Limb (tissue), 2 donors: Measurements from ENCODE around the gene DCANP1.

ENCODE experiments used
- DNase-seq, 2 donors: peaks; one replicate each; pipeline ENCODE4 v3.0.0-alpha.2; 2016; ENCODE audit errors: extremely low spot score in 2 of 2

The DCANP1 gene

DNA sequence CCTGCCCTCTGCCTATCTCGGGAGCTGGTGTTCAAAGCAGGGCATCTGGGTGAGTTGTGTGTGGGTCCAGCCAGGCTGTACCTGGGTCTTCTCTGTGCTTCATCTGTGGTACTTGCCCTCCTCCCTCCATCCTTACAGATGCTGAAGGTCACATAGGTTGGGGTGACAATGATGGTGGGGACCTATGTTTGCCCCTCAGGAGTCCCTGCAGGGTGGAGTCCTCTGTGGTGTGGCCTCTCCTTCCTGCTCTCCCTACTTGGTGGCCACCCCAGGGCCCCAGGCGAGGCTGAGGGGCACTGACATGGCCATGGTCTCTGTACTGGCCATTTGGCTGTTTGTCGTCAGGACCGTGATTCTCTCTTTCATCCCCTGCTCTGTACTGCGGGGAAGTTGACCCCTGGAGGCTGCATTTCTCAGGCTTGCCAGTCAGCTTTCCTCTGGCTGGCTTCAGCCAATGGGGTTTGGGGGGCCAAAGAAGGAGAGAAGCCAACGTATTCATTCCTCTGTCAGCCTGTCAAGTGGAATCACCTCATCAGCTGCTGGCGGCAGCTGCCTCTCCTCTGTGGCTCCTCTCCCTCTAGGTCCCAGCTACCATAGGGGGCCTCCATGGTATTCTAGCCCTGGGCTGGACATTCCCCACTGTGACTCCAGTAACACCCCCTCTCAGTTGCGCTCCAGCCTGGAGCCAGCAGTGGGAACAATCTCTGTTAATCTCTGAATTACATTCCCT lies 4.6 kb downstream of the DCANP1 start:
- peak in 1 of 2 donors; percentile 49 for DNase-seq

DNA sequence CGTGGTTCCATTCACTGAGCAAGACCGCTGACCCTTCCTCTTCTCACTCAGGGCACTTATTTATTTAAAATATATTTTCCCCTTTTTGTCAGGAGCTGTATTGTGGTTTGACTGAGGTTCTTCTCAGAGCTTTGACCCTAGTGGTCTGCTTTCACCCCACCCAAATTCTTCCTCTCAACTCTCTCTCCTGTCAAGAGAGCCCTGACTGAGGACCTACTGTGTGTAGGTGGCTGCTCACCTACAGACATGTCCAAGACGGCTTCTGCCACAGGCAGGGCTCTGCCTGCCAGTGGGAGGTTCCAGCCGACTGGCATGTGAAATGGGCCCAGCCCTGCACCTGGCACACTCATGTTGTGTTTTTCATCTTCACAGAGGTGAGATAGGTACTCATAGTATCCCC lies 5.2 kb downstream of the DCANP1 start:
- peak in 1 of 2 donors; percentile 28 for DNase-seq

DNA sequence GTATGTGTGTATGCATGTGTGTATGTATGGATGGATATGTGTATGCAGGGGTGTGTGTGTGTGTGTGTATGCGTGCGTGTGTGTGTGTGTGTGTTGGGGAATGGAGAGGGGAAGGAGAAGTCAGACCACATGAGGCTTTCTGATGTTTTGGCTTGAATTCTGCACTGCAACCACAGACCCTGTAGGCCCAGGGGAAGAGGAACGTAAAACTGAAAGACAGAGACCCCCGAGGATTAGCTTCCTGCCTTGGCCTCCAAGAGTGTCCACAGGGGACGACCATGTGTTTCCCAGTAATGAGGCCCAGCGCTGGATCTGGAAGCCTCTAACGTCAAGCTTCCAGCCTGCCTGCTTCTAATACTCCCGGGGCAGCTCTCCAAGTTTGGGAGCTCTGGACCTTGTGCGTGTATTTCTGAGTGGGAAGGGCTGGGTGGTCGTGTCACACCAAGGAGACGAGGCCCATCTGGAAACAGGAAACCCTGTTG lies 5.8 kb downstream of the DCANP1 start:
- peak in 1 of 2 donors; percentile 61 for DNase-seq

DNA sequence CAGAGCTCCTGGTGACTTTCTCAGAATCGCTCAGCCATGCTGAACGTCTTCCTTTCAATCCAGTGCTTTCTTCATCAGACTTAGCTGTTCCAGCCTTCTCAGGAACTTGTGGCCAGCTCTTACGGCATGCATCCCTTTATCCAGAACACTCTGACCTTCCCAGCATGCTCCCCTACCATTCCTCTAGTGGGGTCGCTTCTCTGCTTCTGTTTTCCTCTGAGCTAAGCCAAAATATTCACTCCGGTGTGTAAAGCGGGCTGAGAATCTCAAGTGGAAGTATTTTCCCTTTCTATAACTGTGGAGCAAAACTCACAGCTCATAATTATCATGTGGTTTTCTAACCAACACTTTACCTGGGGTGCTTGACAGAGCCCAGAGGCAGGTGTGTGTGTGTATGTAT lies 6.2 kb downstream of the DCANP1 start:
- DNase-seq = peak in 1 of 2 donors; percentile 20

DNA sequence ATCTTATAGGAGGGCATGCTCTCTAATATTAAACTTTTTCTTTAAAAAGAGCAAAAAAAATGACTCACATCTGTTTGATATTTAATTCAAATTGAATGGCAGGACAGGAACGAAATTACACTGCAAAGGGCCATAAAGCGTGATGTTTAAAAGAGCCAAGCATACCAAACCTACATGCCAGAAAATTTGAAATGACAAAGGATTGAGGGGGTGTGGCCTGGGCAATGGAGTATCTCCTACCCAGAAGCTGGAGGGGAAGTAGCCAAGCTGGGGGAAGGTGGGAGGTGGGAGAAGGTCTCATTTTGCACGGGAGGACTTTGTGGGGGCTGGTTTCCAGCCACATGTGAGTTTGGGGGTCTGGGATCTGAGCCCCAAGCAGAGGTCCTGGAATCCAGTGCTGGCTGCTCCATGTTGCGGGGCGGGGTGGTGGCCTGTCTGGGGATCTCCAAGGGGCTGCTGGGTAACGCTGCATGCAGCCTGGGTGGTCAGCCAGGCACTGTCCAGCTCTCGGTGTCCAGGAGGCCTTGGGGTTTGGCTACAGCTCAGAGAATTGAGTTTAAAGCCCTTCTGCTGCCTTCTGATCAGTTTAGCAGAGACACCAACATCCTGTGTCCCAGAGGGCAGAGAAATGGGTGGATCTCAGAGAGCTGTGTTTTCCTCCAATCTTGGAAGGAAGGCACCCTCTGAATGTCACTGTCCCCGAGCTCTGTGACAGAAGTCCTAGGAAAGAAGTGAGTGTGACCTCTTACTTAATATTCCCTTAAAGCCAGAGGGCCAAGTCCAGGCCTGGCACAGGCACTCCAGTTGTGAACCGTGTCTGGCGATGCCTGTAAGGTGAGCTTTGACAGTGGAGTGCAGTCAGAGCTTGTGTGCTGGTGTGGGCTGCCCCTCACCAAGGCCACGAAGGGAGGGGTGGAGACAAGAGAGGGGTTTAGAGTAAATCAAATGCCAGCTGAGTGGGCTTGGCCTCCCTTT lies 7.6 kb downstream of the DCANP1 start:
- DNase-seq = peak in 1 of 2 donors; percentile 55

DNA sequence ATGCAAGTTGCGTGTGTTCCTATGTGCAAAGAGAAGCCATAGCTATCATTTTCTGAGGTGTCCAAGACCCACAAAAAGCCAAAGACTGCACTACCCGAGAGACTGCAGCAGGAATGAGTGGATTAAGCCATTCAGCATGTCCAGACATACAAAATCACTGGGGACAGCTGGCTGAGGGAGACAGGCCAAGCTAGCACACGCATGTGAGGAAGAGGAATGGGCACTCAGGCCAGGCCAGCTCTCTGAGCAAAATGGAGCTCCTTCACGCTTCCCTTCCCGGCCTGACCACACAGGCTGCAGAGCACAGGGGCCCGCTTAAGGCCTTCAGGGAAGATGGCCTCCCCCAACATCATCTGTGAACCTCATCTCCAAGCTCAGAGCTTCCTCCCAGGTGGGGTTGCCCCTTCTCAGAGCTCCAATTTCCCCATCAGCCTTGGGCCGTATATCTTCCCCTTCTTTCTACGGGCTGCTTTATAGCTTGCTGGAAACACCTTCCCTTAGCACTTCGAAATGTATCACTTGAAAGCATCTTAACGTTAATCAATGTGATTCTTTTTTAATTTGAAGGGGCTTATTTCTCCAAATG lies 8.4 kb downstream of the DCANP1 start:
- DNase-seq = peak in 1 of 2 donors; percentile 54

DNA sequence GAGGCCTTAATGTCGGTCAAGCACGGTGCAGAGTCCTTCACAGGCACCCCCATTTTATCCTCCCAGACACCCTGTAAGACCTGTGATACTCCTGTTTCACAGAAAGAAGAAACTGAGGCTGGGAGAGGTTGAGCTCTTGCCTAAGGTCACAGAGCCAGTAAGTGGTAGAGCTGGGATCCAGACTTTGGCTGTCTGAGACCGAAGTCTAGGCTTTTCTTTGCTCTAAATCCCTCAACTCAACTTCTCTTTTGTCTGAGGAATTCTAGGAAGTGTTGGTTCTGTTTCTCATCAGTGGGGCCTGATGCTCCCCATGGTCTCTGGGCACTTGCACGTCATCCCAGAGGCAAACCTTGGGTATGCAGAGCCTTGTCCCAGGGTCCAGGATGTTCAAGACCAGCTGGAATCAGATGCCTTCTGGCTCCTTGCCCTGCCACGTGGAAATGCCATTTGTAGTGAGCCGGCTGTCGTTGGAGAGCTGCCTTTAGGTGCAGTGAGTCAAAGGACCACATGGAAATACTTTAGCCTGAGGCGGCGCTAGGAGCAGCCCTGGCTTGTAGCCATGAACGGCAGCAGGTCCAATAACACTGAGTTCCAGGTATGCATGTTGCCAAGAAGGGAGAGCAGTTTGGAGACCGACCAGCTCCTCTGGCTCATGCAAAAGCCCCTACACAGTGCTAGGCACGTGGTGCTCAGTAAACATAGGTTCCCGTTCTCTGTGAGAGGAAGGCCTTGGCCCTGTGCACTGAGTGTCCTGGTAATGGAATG lies 9.2 kb downstream of the DCANP1 start:
- DNase-seq = peak in 1 of 2 donors; percentile 84

DNA sequence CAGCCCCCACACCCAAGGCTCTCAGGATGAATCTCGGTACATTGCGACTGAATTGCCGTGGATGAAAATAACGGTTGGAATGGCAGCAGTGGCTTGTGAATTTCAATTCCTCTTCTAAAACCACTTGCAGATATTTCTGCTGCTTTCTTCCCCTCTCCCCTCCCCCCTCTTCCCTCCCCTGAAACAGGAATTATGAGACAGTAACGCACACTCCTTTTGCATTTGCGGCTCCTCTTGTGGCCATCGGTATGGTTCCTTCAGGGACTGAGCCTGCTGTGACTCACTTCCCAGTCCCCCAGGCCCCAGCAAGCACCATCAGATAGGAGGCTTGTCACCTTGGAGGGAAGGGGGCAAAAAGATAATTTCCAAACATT lies 9.7 kb downstream of the DCANP1 start:
- peak in 1 of 2 donors; percentile 43 for DNase-seq

DNA sequence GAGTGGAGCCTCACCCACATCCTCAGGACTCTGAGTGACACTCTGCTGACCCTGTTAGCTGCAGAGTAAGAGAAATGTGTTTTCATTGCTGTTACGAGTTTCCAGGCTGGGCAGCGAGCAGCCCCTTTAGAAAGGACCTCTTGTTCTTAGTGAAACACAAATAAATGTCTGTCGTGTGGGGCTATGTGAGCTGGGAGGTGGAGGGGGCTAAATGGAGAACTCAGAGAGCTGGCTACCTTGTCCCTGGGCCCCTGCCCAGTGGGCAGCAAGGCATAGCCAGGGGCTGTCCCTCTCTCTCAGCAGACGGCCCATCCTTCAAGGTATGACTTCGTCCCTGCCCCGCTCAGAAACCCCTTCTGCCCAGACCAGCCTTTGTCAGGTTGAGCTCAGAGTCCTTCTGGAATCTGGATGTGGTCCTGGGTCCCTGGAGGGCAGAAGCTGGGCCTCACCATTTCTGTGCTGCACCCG lies 10.2 kb downstream of the DCANP1 start:
- DNase-seq = peak in 1 of 2 donors; percentile 60

DNA sequence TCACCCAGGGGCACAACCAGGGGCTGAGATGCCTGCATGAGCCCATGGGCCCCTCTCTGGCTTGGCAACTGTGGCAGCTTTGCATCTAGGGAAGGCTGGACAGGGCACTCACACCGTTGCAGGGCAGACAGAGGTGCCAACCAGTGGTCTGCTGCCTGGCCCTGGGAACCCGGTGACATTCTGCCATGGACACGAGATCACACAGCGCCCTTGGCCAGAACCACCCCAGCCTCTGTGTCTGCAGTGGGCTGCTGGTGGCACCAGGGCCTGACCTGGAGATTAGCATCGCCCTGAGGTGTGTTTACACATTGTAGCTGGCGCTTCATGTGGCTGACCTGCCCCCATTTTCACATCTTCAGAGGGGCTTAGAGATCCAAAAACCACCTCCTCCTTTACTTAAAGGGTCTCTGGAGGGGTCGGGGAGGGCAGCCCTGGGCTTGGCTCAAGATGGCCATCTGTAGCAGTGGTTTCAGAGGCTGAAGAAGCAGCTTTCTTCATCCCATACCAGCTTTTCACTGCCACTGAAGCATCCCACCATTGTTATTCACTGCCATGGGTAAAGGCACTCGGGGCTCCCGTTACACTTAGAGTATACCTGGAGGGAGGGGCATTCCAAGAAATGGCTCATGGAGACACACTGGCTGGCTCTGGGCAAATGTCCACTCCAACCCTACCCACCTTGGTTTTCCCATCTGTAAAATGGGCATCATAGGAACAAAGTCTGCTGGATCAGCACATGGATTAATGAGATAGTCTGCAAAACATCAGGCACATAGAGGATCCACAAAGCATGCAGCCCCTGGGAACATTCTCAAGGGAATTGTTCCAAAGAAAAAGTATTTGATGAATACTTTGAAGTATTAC lies 11.4 kb downstream of the DCANP1 start:
- DNase-seq = peak in 1 of 2 donors; percentile 25

DNA sequence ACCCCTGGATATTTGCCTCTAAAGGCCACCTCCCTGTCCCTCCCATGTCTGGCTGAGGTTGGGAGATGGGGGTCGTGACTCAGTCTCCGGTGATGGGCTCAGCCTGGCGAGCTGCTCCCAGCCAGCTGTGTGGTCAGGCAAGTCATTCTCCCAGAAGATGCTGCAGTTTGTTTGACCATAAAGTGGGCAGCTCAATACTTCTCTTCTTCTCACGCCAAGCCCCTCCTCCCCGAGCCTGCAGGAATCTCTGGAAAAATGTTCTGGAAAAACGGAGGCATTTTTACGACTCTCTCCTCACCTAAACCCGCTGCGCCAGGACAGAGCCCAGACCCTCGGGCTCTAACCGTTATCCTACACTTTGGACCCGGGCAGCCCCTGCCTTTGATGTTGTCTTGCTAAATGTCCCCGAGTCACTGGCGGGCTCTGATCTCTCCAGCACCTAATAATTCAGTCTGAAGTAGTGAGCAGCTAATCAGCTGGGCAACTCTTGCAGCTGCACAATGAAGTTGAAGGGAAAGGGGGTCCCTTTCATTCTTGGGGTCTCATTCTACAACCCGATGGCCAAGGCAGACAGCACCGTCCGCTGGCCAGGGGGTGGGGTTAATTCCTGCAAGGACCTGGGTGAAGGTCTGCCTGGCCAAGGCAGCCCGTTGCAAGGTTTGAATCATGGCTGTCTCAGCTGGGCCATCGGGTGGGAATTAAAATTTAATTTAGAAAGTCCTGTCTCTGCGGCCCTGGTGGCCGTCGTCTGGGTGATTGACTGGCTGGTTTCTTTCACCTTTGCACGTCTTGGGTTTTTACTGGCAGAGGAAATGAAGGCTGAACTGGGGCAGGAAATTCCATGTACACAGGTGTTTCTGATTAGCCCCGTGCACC lies 12.3 kb downstream of the DCANP1 start:
- DNase-seq = peak in 1 of 2 donors; percentile 41

DNA sequence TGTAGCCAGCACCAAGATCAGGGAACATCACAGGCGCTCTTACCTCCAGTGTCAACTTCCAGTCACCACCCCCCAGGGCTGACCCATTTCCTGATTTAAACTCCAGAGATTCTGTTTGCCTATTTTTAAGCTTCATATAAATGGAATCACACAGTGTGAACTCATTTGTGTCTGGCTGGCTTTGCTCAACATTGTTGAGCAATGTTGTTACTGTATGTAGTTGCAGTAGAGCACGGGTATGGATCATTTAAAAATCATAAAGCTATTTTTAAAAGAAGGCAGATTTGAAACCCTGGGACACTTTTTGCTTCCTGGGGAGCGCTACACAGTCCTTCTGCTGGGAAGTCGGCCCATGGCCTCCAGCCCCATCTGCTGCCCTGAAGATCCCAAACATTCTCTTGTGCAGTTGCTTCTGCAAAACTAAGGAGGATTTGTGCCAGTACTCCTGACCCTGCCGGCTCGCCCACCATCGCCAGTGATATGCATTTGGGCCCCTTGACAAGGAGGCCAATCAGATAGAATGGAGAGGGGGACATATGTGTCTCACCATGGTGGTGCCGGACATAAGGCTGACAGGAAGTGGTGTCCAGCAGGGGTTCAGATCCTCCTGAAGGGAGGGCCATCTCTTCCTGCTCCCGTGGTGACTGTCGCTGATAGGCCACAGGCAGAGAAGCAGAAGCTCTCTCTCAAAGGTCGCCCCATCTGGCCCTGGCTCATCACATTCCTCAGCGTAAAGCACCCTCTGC lies 13.3 kb downstream of the DCANP1 start:
- peak in 1 of 2 donors; percentile 32 for DNase-seq

DNA sequence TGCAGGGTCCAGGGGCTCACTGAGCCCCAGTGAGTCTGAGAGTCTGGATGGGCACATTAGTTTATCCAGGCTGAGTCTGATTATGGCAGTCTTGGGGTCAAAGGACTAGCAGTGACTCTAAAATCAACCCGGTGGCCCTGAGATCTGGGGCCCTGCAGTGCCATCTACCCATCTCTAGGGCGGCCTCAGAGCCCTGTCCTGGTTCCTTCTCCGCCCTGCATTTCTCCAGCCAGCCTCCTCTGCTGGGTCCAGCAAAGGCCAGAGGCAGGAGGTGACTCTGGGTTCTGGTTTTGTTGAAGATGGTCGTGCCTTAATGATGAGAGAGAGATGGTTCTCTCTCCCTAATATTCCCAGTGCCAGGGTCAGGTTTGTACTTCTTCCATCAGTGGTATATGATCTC lies 15.0 kb downstream of the DCANP1 start:
- no peak for DNase-seq

DNA sequence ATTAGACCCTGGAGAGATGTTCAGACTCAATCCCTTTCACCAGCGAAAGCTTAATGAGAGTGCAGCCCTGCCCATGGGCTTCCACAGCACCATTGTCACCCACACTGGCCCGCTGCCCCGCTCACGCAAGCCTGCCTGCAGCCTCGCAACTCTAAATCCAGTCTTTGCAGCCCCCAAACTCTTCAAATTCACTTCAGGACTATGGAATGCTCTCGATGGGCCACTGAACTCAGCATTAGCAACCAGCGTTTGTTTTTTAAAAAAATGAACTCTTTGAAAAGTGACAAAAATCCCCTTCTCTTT lies 17.1 kb downstream of the DCANP1 start:
- DNase-seq = no peak

DNA sequence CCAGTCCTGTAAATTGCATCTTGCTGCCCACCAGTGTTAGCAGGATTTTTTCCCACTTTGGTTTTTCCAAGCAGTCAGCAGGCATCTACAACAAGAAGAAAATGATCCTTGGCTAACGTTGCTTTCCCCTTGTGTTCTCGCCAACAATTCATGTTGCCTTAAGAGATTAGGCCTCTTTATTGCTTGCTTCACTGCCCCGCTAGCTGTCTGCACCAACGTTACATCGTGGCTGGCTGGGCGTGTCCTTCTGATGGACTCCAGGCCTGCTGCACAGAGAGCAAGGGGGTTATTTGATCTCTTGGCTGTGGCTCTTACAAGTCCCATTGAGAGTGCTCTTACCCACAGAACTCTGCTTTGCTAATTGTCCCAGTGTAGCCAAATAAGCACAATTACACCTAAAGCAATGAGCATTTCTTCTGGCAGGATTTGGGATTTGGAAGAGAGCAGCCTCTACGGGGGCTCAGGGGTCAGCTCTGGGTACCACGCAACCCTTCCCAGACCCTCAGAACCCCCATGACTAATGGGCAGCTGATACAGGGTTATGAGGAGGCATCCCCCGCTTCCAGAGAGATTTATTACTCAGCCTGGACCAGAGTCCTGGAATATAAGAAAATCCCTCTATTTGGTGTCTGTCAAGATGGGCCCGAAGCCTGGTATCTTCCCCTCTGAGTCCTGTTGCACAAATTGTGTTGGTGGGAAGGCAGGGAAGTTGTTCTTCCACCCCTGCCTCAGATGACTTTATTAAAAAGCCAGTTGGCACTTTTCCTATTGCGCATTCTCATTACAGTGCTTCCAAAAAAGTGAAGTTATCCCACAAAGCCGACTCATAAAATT lies 17.6 kb downstream of the DCANP1 start:
- DNase-seq = peak in 1 of 2 donors; percentile 49

DNA sequence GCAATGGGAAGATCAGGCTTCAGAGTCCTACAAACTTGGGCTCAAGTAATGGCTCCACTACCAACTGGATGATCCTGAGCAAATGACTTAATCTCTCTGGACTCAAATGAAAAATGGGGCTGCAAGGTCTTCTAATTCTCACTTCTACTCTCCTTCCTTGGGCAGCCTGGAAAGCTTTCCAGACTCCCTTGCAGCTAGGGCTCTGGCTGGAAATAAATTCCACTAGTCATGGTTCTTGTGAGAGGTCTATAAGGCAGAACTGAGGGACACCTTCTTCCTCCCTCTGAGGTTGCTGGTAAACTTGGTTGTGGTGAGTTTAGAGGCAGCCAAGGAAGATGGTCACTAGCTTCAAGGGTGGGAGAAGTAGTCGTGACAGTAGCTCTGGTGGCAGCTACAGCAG lies 18.6 kb downstream of the DCANP1 start:
- DNase-seq = no peak
